ENCODE measurements around the gene DYNLT1. TPM values are rescaled to one million over a fixed set of nuclear protein-coding genes. Genes with fewer than 3 reads are reported as not detected.

The DYNLT1 gene
- total and polyA plus RNA-seq, 2 of the 13 experiments (the other 11 are each of a cell fraction or from before 2014, with no cell fraction given), result 108 to 171 TPM

- in situ Hi-C loops (cut with HindIII; ENCODE audit: extremely low pct_ligation_motif_present, low pct_unique_long_range_greater_than_20kb), result no loop called here
- BruUV-seq (replicated peaks), result no TSS peak
- peak; percentile 78 for ATAC-seq
- TF ChIP-seq ZNF644 (CRISPR knock-in tag; IDR thresholded peaks at IDR 0.05; ENCODE audit: low read depth) (0 out of 2 replicates have a peak, but pooled peaks have one; percentile 47), ZNF3 (CRISPR knock-in tag; IDR thresholded peaks at IDR 0.05) (no peak), SKI (IDR thresholded peaks at IDR 0.05; ENCODE audit: partially characterized antibody) (peak; percentile 48), HMGXB4 (CRISPR knock-in tag; IDR thresholded peaks at IDR 0.05; ENCODE audit: borderline replicate concordance in 1 of 2, low read depth in 1 of 2) (0 out of 4 replicates have a peak, but pooled peaks of 1 of the 2 experiments have one; percentile 16), TBP (CRISPR knock-in tag; IDR thresholded peaks at IDR 0.05) (no peak), SIN3A (IDR thresholded peaks at IDR 0.05; ENCODE audit: borderline replicate concordance, low read depth, low read length) (peak; percentile 34; the same call in 1 of the 2 replicates), MEIS2 (CRISPR knock-in tag; IDR thresholded peaks at IDR 0.05) (0 out of 2 replicates have a peak, but pooled peaks have one; percentile 32), BCL6 (CRISPR knock-in tag; IDR thresholded peaks at IDR 0.05) (no peak), ZNF770 (CRISPR knock-in tag; IDR thresholded peaks at IDR 0.05) (no peak)
- TF ChIP-seq, protein P1, sequence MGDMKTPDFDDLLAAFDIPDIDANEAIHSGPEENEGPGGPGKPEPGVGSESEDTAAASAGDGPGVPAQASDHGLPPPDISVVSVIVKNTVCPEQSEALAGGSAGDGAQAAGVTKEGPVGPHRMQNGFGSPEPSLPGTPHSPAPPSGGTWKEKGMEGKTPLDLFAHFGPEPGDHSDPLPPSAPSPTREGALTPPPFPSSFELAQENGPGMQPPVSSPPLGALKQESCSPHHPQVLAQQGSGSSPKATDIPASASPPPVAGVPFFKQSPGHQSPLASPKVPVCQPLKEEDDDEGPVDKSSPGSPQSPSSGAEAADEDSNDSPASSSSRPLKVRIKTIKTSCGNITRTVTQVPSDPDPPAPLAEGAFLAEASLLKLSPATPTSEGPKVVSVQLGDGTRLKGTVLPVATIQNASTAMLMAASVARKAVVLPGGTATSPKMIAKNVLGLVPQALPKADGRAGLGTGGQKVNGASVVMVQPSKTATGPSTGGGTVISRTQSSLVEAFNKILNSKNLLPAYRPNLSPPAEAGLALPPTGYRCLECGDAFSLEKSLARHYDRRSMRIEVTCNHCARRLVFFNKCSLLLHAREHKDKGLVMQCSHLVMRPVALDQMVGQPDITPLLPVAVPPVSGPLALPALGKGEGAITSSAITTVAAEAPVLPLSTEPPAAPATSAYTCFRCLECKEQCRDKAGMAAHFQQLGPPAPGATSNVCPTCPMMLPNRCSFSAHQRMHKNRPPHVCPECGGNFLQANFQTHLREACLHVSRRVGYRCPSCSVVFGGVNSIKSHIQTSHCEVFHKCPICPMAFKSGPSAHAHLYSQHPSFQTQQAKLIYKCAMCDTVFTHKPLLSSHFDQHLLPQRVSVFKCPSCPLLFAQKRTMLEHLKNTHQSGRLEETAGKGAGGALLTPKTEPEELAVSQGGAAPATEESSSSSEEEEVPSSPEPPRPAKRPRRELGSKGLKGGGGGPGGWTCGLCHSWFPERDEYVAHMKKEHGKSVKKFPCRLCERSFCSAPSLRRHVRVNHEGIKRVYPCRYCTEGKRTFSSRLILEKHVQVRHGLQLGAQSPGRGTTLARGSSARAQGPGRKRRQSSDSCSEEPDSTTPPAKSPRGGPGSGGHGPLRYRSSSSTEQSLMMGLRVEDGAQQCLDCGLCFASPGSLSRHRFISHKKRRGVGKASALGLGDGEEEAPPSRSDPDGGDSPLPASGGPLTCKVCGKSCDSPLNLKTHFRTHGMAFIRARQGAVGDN (CRISPR knock-in tag; IDR thresholded peaks at IDR 0.05), result peak; percentile 68
- TF ChIP-seq, protein P2, sequence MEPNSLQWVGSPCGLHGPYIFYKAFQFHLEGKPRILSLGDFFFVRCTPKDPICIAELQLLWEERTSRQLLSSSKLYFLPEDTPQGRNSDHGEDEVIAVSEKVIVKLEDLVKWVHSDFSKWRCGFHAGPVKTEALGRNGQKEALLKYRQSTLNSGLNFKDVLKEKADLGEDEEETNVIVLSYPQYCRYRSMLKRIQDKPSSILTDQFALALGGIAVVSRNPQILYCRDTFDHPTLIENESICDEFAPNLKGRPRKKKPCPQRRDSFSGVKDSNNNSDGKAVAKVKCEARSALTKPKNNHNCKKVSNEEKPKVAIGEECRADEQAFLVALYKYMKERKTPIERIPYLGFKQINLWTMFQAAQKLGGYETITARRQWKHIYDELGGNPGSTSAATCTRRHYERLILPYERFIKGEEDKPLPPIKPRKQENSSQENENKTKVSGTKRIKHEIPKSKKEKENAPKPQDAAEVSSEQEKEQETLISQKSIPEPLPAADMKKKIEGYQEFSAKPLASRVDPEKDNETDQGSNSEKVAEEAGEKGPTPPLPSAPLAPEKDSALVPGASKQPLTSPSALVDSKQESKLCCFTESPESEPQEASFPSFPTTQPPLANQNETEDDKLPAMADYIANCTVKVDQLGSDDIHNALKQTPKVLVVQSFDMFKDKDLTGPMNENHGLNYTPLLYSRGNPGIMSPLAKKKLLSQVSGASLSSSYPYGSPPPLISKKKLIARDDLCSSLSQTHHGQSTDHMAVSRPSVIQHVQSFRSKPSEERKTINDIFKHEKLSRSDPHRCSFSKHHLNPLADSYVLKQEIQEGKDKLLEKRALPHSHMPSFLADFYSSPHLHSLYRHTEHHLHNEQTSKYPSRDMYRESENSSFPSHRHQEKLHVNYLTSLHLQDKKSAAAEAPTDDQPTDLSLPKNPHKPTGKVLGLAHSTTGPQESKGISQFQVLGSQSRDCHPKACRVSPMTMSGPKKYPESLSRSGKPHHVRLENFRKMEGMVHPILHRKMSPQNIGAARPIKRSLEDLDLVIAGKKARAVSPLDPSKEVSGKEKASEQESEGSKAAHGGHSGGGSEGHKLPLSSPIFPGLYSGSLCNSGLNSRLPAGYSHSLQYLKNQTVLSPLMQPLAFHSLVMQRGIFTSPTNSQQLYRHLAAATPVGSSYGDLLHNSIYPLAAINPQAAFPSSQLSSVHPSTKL (CRISPR knock-in tag; IDR thresholded peaks at IDR 0.05), result 0 out of 2 replicates have a peak, but pooled peaks have one; percentile 8
These were observed 10.0 kb upstream of the DYNLT1 start for GRCh38 chr6:158654498-158654897.

More at GRCh38 chr6:158654498-158654897, 10.0 kb upstream of the DYNLT1 start:
- Histone ChIP-seq H3K27ac (ENCODE audit: extremely low read length, insufficient read depth, low read length) (no peak overlapping the region), H3K9me3 (ENCODE audit: low read length) (no peaks in the 10 kb centered on the region), H3K9ac (ENCODE audit: insufficient read depth, low read depth, low read length) (no peak overlapping the region), H3K4me2 (ENCODE audit: low read depth, low read length) (peak overlapping the region; percentile 34; the same call in 1 of the 2 replicates), H3K4me3 (replicated peaks in 1 of 3; ENCODE audit: insufficient read depth in 1 of 3, low read depth in 2 of 3, low read length in 3 of 3) (no peak overlapping the region), H3K27me3 (ENCODE audit: control insufficient read depth in 1 of 2, insufficient read depth in 2 of 2, low read length in 2 of 2) (peaks cover 0 to 27% of the 10 kb centered on the region in 2 experiments; a peak in 2 of 5 replicates), H2AFZ (ENCODE audit: low read length) (no peak overlapping the region), H4K20me1 (ENCODE audit: insufficient read depth, low read length) (no peaks in the 10 kb centered on the region), H3K4me1 (ENCODE audit: insufficient read depth, low read length) (peaks cover 40% of the 10 kb centered on the region), H3K79me2 (ENCODE audit: insufficient read depth, low read length) (no peaks in the 10 kb centered on the region), H3K36me3 (replicated peaks in 1 of 2; ENCODE audit: control insufficient read depth in 1 of 2, insufficient read depth in 2 of 2, low read length in 2 of 2) (no peaks in the 10 kb centered on the region)
- FAIRE-seq, result no peak
- WGBS (ENCODE audit: low lambda C conversion rate), result 28% methylated on average over 6 of the region's 6 CpGs
- intact Hi-C loops (cut with micrococcal nuclease; ENCODE audit: unreplicated experiment), result no loop called here
- ChIA-PET POLR2A (interaction anchor here (2.9 kb wide), 1 partner anchor 10 kb away, joined by 10 read pairs; the partner anchor contains the start of gene DYNLT1), CTCF (ENCODE audit: low intra/inter-chr PET ratio, low total read pairs) (no interaction called here)
- peak; percentile 41 for DNase-seq (ENCODE audit: low spot score)
